HG02763 (cell line): ENCODE results near the gene RANBP17.

Source experiments
- ATAC-seq: cut with Tn5 transposase; IDR thresholded peaks from one replicate; pipeline ENCODE4 v1.9.1; 2021; ENCODE audit warnings: mild to moderate bottlenecking, moderate library complexity; ENCODE audit not compliant: unreplicated experiment

Gene RANBP17

GRCh38 chr5:171226096-171226754 is 364.4 kb downstream of the RANBP17 start:
- ATAC-seq: no peak

GRCh38 chr5:171226864-171227263 is 365.0 kb downstream of the RANBP17 start:
- no peak for ATAC-seq

GRCh38 chr5:171236651-171237050 is 374.8 kb downstream of the RANBP17 start:
- ATAC-seq: no peak

- ATAC-seq: no peak
These were observed 380.7 kb downstream of the RANBP17 start for GRCh38 chr5:171242521-171242920.

- no peak for ATAC-seq
These were observed 384.4 kb downstream of the RANBP17 start for GRCh38 chr5:171246231-171246630.

GRCh38 chr5:171249460-171249859 is 387.6 kb downstream of the RANBP17 start:
- no peak for ATAC-seq

- no peak for ATAC-seq
These were observed 388.9 kb downstream of the RANBP17 start for GRCh38 chr5:171250738-171251137.

- ATAC-seq: no peak
These were observed 389.7 kb downstream of the RANBP17 start for GRCh38 chr5:171251519-171251918.

- no peak for ATAC-seq
These were observed 390.9 kb downstream of the RANBP17 start for GRCh38 chr5:171252674-171253073.

- ATAC-seq: no peak
These were observed 397.1 kb downstream of the RANBP17 start for GRCh38 chr5:171258737-171259415.

- no peak for ATAC-seq
These were observed 399.5 kb downstream of the RANBP17 start for GRCh38 chr5:171261361-171261760.

- ATAC-seq: no peak
These were observed 400.1 kb downstream of the RANBP17 start for GRCh38 chr5:171261904-171262303.

- ATAC-seq: no peak
These were observed 401.4 kb downstream of the RANBP17 start for GRCh38 chr5:171263181-171263580.

- no peak for ATAC-seq
These were observed 403.0 kb downstream of the RANBP17 start for GRCh38 chr5:171264843-171265242.

- ATAC-seq: no peak
These were observed 407.1 kb downstream of the RANBP17 start for GRCh38 chr5:171268700-171269620.

GRCh38 chr5:171269717-171270116 is 407.9 kb downstream of the RANBP17 start:
- ATAC-seq: no peak

GRCh38 chr5:171270136-171270535 is 408.3 kb downstream of the RANBP17 start:
- ATAC-seq: no peak

- no peak for ATAC-seq
These were observed 410.0 kb downstream of the RANBP17 start for GRCh38 chr5:171271798-171272197.

- no peak for ATAC-seq
These were observed 411.5 kb downstream of the RANBP17 start for GRCh38 chr5:171272996-171273970.

- no peak for ATAC-seq
These were observed 414.2 kb downstream of the RANBP17 start for GRCh38 chr5:171275841-171276544.
